Measurements from ENCODE around the gene ATXN2. TPM values are rescaled to one million over a fixed set of nuclear protein-coding genes. Genes with fewer than 3 reads are reported as not detected.

ATXN2 gene
- 45.7 and 52.2 TPM in 2 replicates for total RNA-seq

GRCh38 chr12:111598637-111599452 lies at the start of gene ATXN2:
TSS of gene ATXN2 (minus strand) at chr12:111599315. CDS start at chr12:111599034, 281 bp downstream.

GRCh38 chr12:111405859-111406473 lies 193.1 kb downstream of the ATXN2 start, which contains the start of gene SH2B3:
TSS of gene SH2B3 (plus strand) at chr12:111405923. CDS start at chr12:111418146, 12,223 bp downstream.

Small RNA genes lying within 50 kb of the gene (small RNA-seq; reads per million reads assigned to genes)
- not detected for gene RF00066

Other genes starting within 250 kb of the ATXN2 start
- 7.5 and 8.0 TPM in 2 replicates for gene PHETA1, start 230.2 kb downstream of the ATXN2 start, total RNA-seq
- gene SH2B3, start 193.4 kb downstream of the ATXN2 start, total RNA-seq: 36.4 and 44.1 TPM in 2 replicates
- gene BRAP, start 86.6 kb upstream of the ATXN2 start, total RNA-seq: 18.3 and 18.8 TPM in 2 replicates
- gene ACAD10, start 86.7 kb upstream of the ATXN2 start, total RNA-seq: 20.6 and 21.4 TPM in 2 replicates
- gene ALDH2, start 167.6 kb upstream of the ATXN2 start, total RNA-seq: 13.1 and 20.4 TPM in 2 replicates
- gene MAPKAPK5, start 242.9 kb upstream of the ATXN2 start, total RNA-seq: 31.2 and 41.2 TPM in 2 replicates